T-helper 2 cell treated with Interferon-gamma antibody and Interleukin-4, amounts not matched to agents 5 μg/mL and 100 μg/mL, for 36 hours (primary cell): ENCODE data around the gene ERFL.
"Not testable (repeated sequence)": the region's sequence is repeated elsewhere in the genome, so short reads cannot be mapped to it uniquely, and the experiment has no call there.

ENCODE experiments used
- DNase-seq: peaks from one replicate; pipeline ENCODE4 v3.0.0; 2021; ENCODE audit warnings: low spot score
- H3K27ac Mint-ChIP-seq: one replicate; pipeline ENCODE4 v1.8.0; 2021; ENCODE audit warnings: mild to moderate bottlenecking, mixed read lengths
- H3K27me3 Mint-ChIP-seq: one replicate; pipeline ENCODE4 v1.8.0; 2021; ENCODE audit warnings: low read depth, mixed read lengths
- H3K36me3 Mint-ChIP-seq: one replicate; pipeline ENCODE4 v1.8.0; 2021; ENCODE audit warnings: low read depth, mixed read lengths
- H3K4me1 Mint-ChIP-seq: one replicate; pipeline ENCODE4 v1.8.0; 2021; ENCODE audit warnings: low read depth, mixed read lengths
- H3K4me3 Mint-ChIP-seq: one replicate; pipeline ENCODE4 v1.8.0; 2022; ENCODE audit warnings: mild to moderate bottlenecking, moderate library complexity, mixed read lengths
- H3K9me3 Mint-ChIP-seq: one replicate; pipeline ENCODE4 v1.8.0; 2021; ENCODE audit warnings: mixed read lengths

ERFL gene

DNA sequence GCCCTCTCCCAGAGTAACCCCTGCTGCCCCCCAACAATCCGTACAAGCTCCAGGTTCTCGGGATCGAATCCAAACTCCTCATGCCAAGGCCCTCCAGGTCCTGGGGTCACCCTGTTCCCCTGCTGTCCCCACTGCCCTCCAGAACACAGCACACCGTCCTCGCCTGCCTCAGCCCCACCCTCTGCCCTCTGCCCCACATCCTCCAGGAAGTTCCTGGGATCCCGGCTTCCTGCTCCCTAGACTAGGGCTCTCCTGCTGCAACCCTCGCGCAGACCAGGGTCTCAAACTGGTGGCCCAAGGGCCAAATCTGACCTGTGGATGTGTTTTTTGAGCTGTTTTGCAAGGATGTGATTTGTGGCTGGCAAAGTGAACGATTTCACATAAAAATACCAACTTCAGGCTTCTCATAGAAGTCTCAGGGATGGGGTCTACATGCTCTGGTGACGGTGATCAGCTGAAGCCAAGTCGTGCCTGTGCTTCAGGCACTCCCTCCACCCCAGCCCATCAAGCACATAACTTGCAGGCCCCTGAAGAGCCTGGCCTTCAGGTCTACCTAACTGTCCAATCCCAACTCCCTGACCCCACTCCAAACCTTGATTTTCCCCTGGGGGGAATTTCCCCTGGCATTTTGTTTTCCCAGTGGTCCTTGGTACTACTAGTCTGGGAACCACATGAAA is 29.1 kb upstream of the ERFL start:
- H3K36me3 Mint-ChIP-seq = peaks cover 10% of the 10 kb centered on the region
- H3K27me3 Mint-ChIP-seq = no peaks in the 10 kb centered on the region
- no peak for DNase-seq
- peak overlapping the region; percentile 88 for H3K27ac Mint-ChIP-seq
- H3K4me3 Mint-ChIP-seq = peak overlapping the region; percentile 90
- H3K4me1 Mint-ChIP-seq = peaks cover 18% of the 10 kb centered on the region
- no peaks in the 10 kb centered on the region for H3K9me3 Mint-ChIP-seq

DNA sequence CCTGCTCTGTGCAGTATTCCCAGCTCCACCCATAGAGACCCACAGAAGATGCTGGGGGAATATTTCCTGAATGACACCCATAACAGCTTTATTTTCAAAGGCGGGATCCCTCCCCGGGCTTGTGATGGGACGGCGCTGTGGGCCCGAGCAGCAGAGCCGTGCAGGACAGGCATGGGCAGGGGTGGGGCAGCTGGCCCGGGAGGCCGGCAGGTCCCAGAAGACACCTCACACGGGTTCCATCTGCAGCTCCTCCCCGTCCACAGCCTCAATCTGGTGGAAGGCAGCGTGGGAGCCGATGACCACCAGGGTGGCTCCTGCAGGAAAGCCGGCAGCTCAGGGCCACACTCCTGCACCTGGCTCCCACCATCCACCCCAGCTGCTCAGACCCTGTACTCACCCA is 28.4 kb upstream of the ERFL start:
- no peaks in the 10 kb centered on the region for H3K9me3 Mint-ChIP-seq
- peaks cover 10% of the 10 kb centered on the region for H3K36me3 Mint-ChIP-seq
- H3K27ac Mint-ChIP-seq = no peak overlapping the region
- no peaks in the 10 kb centered on the region for H3K27me3 Mint-ChIP-seq
- peaks cover 20% of the 10 kb centered on the region for H3K4me1 Mint-ChIP-seq
- no peak overlapping the region for H3K4me3 Mint-ChIP-seq
- DNase-seq = no peak

DNA sequence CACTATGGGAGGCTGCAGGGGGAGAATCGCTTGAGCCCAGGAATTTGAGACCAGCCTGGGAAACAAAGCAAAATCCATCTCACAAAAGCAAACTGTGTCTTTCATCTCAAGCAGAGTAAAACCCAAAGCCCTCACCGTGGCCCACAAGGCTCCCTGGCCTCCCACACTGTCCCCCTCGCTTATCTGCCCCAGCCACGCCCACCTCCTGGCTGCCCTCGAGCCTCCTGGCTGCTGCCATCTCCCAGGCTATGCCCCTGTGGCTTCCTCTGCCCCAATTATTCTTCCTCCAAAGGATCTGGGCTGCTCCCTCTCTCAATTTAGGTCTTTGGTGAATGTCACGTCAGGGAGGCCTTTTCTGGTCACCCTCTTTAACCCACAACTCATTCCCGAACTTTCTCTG is 27.3 kb upstream of the ERFL start:
- H3K4me1 Mint-ChIP-seq = peaks cover 22% of the 10 kb centered on the region
- peaks cover 10% of the 10 kb centered on the region for H3K36me3 Mint-ChIP-seq
- H3K4me3 Mint-ChIP-seq = no peak overlapping the region
- no peaks in the 10 kb centered on the region for H3K9me3 Mint-ChIP-seq
- DNase-seq = no peak
- H3K27ac Mint-ChIP-seq = no peak overlapping the region
- no peaks in the 10 kb centered on the region for H3K27me3 Mint-ChIP-seq

DNA sequence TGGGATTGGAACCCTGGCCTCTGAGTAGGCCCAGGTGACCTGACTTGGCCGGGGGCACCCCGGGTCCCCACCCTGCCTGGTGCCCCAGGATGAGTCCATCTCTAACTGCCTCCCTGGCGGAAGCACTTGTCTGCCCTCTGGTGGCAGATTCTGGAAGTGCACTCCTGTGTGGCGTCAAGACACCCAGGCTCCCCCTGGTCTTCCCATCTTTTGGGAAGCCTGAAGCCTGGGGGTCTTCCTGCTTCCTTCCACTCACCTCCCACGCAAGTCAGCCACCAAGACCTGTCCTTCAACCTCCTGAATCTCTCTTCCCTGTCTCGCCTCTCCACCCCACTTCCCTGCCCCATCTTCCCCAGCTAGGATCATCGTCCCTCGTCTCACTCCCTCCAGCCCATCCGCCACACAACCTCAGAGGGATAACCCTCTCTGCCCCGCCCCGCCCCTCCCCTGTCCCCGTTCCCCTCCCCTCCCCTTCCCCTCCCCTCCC is 23.5 kb upstream of the ERFL start:
- Mint-ChIP-seq H3K4me1 (peaks cover 12% of the 10 kb centered on the region), H3K9me3 (no peaks in the 10 kb centered on the region), H3K4me3 (peak overlapping the region; percentile 6), H3K36me3 (peaks cover 2% of the 10 kb centered on the region), H3K27ac (peak overlapping the region; percentile 61), H3K27me3 (no peaks in the 10 kb centered on the region)
- DNase-seq = peak; percentile 76

DNA sequence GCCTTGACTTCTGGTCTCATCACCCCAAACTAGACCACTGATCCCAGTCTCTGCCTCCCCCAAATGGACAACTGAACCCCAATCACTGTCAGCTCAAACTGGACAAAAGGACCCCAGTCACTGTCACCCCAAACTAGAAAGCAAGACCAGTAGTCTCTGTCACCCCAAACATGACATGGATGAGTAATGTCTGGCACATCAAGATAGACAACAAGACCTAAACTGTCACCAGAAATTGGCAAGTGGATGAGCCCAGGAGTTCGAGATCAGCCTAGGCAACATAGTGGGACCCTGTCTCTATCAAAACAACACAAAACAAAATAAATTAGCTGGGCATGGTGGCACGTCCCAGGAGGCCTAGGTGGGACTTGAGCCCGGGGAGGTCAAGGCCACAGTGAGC is 18.8 kb upstream of the ERFL start:
- H3K27ac Mint-ChIP-seq = peak overlapping the region; percentile 72
- H3K27me3 Mint-ChIP-seq = no peaks in the 10 kb centered on the region
- H3K4me3 Mint-ChIP-seq = no peak overlapping the region
- DNase-seq = no peak
- H3K4me1 Mint-ChIP-seq = peaks cover 32% of the 10 kb centered on the region
- no peaks in the 10 kb centered on the region for H3K9me3 Mint-ChIP-seq
- H3K36me3 Mint-ChIP-seq = no peaks in the 10 kb centered on the region

DNA sequence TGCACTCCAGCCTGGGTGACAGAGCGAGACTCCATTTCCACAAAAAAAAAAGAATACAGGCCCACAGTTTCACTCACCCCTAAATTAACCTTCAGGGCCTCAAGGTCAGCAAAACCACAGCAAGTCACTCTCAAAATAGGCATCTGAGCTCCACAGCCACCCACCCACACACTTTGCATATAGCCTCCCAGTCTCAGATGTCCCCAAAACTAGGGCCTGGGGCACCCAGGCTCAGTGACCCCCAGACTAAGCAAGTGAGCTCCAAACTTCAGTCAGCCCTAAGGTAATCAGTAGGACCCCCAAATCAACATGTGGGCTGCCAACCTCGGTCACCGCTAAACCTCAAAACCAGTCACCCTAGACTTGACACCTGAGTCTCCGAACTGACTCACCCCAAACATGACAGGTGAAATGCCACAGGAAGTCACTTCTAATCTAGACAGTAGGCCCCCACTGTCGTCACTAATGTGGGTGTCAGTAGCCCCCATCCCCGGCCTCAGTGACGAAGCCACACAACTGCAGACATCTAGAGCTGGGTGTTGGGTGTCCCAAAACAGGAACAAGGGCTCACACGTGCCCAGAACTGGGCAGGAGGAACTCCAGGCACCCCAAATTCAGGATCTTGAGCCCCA is 17.0 kb upstream of the ERFL start:
- DNase-seq = peak; percentile 91
- Mint-ChIP-seq H3K4me3 (peak overlapping the region; percentile 57), H3K36me3 (no peaks in the 10 kb centered on the region), H3K27ac (peak overlapping the region; percentile 86), H3K9me3 (no peaks in the 10 kb centered on the region), H3K4me1 (peaks cover 33% of the 10 kb centered on the region), H3K27me3 (peaks cover 11% of the 10 kb centered on the region)

DNA sequence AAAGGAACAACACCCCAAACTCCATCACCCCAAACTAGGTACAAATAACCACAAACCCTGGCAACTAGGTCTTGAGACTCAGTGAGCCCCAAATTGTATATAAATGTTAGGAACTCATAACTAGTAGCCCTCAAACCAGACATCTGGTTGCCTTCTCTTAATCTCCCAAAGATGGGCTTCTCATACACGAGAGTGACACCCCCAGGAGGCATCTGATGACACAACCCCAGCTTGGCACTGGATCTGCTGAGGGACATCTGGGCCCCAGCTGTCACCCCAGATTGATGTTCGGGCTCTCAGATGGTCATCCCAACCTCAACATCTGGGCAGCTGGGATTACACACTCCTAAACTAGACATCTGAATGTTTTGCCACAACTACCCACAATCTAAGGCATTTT is 16.1 kb upstream of the ERFL start:
- DNase-seq = no peak
- H3K27ac Mint-ChIP-seq = no peak overlapping the region
- H3K9me3 Mint-ChIP-seq = no peaks in the 10 kb centered on the region
- H3K4me3 Mint-ChIP-seq = no peak overlapping the region
- H3K4me1 Mint-ChIP-seq = peaks cover 33% of the 10 kb centered on the region
- peaks cover 11% of the 10 kb centered on the region for H3K27me3 Mint-ChIP-seq
- H3K36me3 Mint-ChIP-seq = no peaks in the 10 kb centered on the region

DNA sequence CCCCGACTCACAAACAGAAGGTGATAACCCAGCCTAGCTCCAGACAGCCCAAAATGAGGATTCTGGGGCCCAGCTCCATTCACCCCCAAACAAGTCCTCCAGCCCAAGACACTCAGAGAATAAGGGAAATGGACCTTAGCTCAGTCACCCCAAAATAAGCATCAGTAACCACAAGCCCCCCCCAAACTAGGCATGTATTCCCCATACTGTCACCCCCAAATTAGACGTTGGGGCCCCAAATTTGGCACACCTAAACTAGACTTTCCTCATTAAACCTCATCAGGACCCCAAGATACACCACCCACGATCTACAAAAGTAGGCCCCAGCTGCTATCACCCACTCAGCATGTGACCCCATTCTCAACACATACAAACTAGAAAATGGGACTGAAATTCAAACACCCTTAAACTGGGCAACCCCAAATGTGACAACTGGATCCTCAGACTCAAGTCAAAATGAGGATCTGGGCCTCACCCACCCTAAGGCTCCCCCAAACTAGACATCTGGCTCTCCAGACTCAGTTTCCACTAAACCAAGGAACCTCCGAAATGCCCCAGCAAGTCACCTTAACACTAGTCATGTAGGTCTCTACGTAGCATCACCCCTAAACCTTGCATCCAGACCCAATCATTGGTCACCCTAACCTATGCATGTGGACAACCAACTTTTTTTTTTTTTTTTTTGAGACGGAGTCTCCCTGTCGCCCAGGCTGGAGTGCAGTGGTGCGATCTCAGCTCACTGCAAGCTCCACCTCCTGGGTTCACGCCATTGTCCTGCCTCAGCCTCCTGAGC is 13.4 kb upstream of the ERFL start:
- no peak for DNase-seq
- peaks cover 16% of the 10 kb centered on the region for H3K27me3 Mint-ChIP-seq
- H3K27ac Mint-ChIP-seq = peak overlapping the region; percentile 23
- peaks cover 29% of the 10 kb centered on the region for H3K4me1 Mint-ChIP-seq
- peak overlapping the region; percentile 51 for H3K4me3 Mint-ChIP-seq
- H3K36me3 Mint-ChIP-seq = no peaks in the 10 kb centered on the region
- H3K9me3 Mint-ChIP-seq = no peaks in the 10 kb centered on the region

DNA sequence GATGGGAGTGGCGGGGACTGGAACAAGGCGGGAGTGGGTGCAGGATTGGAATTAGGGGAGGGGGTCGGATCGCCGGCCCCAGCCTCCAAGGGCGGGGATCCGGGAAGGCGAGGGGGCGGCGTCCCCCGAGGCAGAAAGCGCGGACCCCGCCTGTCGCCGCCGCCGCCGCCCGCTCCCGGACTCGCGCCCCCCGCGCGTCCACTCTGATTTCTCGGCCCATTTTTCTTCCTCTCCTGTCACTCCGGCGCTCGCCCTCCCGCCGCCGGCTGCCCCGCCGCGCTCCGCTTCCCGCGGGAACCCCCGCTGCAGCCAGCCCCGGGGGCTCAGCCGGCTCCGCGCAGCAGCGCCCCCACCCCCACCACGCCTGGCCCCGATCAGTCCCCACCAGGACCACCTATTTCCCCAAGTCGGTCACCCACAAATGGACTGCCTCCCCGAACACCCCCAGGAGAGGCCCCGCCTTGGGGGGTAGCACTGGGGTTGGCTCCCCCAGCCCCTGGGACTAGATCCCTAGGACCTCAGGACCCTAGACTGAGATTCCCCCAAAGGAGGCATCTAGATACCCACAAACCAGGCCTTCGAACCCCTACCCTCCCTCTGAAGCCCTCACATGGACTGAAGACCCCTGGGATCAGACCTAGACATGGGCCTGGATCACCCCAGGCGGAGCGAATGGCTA is 12.6 kb upstream of the ERFL start:
- DNase-seq = no peak
- Mint-ChIP-seq H3K4me3 (peak overlapping the region; percentile 82), H3K4me1 (peaks cover 29% of the 10 kb centered on the region), H3K36me3 (no peaks in the 10 kb centered on the region), H3K27me3 (peaks cover 20% of the 10 kb centered on the region), H3K27ac (peak overlapping the region; percentile 23), H3K9me3 (no peaks in the 10 kb centered on the region)

DNA sequence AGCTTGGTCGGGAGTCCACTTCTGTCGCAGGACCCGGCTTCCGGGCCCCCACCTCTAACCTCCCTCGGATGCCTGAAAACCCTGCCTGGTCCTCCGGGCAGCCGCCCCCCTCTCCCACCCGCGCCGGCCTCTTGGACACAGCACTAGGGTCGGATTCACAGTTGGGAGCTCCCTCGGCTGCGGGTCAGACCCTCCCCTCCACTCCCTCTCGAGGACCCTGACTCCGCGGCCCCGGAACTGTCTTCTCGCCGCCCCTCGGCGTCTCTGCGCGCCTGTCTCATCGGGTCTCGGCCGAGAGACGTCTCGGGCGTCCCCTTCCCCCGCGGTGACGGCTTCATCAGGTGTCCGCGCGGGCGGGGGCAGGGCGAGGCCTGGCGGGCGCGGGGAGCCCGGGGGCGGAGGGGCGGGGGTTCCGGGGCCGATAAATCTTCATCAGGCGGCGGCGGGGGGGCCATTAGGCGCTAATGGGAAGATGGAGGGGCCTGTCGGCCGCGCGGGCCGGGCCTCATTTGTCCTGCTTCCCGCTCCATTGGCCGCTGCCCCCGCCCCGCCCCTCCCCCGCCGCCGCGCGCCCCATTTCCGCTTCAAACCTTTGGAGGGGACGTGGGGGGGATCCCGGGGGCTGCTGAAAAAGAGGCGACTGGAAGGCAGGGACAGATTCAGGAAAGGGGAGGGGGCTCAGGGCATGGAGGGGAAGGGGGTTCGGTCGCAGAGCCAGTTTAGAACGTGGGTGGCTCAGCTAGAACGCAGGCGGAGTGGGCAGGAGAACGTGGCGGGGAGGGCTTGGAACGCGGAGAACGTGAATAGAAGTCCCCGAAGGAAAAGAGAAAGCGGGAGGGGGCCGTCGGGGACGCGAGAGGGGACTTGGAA is 11.8 kb upstream of the ERFL start:
- H3K27ac Mint-ChIP-seq = peak overlapping the region; percentile 46

DNA sequence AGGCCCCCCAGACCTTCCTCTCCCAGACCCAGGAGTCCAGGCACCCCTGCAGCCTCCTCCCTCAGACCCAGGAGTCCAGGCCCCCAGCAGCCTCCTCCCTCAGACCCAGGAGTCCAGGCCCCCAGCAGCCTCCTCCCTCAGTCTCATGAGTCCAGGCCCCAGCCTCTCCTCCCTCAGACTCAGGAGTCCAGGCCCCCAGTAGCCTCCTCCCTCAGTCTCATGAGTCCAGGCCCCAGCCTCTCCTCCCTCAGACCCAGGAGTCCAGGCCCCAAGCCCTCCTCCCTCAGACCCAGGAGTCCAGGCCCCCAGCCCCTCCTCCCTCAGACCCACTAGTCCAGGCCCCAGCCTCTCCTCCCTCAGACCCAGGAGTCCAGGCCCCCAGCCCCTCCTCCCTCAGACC is 11.0 kb upstream of the ERFL start:
- H3K27me3 Mint-ChIP-seq = peaks cover 28% of the 10 kb centered on the region
- H3K27ac Mint-ChIP-seq, H3K4me3 Mint-ChIP-seq, DNase-seq, H3K36me3 Mint-ChIP-seq, H3K9me3 Mint-ChIP-seq: not testable (repeated sequence)
- peaks cover 26% of the 10 kb centered on the region for H3K4me1 Mint-ChIP-seq

More for the DNA sequence above, 11.8 kb upstream of the ERFL start:
- Mint-ChIP-seq H3K9me3 (no peaks in the 10 kb centered on the region), H3K27me3 (peaks cover 24% of the 10 kb centered on the region), H3K4me1 (peaks cover 25% of the 10 kb centered on the region), H3K4me3 (peak overlapping the region; percentile 82), H3K36me3 (no peaks in the 10 kb centered on the region)
- peak; percentile 45 for DNase-seq

DNA sequence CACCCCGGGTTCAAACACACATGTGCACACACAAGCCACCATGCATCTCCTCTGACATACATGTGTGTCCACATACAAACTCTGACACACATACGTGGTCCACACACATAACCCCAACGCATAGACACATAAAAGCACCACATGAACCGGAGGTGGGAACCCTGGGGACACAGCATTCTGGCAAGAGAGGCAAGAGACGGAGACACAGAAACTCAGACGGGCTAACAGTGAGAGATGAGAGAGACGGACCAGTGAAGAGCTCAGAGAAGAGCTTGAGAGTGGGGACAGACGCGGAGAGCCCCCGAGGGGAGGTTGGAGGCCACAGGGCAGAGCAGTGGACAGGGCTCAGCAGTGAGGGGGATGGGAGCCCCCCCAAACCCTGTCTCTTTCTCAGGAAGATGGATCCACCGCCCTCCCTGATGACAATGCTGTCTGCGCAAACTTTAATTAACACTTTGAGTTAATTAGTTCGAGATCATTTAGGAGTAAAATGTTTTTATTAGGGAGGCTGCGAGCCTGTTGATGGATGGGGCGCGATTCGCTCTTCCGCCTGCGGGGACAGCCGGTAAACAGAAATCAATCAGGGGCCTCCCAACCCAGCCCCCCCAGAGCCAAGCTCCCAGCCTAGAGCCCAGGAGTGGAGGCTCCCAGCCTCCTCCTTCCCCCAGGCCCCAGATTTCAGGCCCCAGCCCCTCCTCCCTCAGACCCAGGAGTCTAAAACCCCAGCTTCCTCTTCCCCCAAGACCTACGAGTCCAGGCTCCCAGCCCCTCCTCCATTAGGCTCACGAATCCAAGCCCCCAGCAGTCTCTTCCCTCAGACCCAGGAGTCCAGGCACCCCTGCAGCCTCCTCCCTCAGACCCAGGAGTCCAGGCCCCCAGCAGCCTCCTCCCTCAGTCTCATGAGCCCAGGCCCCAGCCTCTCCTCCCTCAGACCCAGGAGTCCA is 9.5 kb upstream of the ERFL start:
- Mint-ChIP-seq H3K27ac (peak overlapping the region; percentile 9), H3K4me3 (no peak overlapping the region), H3K9me3 (no peaks in the 10 kb centered on the region), H3K36me3 (no peaks in the 10 kb centered on the region), H3K4me1 (peaks cover 34% of the 10 kb centered on the region), H3K27me3 (peaks cover 37% of the 10 kb centered on the region)
- DNase-seq = no peak
